ENCODE data around the gene PINK1.

GRCh38 chr1:20644416-20644815 lies 11.2 kb downstream of the PINK1 start:
- TF ChIP-seq CTCF (IDR thresholded peaks at IDR 0.05; ENCODE audit: poor library complexity) (no peak), EZH2 (IDR thresholded peaks at IDR 0.05; ENCODE audit: borderline replicate concordance) (no peak), EZH2phosphoT487 (IDR thresholded peaks at IDR 0.05; ENCODE audit: low read depth, severe bottlenecking, unreplicated experiment) (no peak)
